NCI-H526 treated with DMSO at 0.1 percent for 48 hours (cell line): ENCODE measurements around the gene CRISPLD2.

Source experiments
- DNase-seq: peaks from one replicate; lab custom pipeline; 2025; lab: John Stamatoyannopoulos, UW

Gene CRISPLD2

DNA sequence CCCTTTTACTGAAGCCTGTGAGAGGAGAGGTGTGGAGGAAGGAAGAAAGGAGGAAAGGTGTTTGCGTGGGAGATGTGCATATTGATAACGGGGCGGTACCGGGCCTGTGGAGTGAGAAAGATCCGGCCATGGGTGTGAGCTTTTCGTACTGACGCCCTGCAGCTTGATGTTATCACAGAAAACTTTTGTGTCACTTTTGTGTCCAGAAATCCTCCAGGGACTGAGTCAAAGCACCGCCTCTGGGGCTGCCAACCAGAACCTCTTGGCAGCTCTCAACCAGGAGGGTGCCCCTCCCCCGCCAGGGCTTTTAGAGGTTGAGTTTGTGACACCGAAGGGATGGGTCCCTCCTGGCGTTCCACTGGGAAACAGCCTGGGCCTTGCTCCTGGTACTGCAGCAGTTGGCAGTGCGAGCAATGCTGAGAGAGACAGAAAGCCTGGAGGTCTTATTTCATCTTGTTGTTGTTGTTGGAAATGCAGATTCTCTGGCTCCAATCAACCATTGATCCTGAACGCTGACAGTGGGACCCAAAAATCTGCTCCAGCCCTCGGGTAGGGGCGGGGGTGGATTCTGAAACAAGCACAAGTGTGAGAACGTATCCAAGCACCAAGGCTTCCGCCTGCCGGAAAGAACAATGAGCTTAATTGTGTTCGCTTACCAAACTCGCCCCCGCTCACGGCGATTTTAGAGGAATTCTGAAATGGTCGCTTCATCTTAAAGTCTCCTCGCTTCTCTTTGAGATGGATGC lies 65.0 kb downstream of the CRISPLD2 start:
- no peak for DNase-seq

DNA sequence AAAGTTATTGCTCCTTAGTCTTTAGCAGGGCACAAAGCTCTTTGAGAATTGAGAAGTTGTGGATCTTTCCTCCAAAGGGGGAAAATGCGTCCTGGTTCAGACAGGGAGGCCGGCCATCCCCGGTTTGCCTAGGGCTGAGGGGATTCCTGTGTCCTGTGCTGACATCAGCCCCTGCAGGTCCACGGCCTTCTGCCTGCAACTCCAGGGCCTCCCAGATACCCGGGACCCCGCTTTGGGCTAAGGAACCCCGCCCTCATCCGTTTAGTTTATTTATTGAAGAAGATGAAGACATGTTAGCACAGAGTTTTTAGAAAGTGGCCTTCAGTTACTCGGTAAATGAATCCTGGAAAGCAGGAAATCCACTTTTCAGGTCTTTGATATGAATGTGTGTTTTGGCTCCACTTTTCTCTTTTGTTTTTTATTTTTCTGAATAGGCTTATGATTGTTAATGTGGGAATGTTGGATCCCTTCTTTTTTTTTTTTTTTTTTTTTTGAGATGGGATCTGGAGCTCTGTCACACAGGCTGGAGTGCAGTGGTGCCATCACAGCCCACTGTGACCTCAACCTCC lies 65.6 kb downstream of the CRISPLD2 start:
- DNase-seq, result no peak

DNA sequence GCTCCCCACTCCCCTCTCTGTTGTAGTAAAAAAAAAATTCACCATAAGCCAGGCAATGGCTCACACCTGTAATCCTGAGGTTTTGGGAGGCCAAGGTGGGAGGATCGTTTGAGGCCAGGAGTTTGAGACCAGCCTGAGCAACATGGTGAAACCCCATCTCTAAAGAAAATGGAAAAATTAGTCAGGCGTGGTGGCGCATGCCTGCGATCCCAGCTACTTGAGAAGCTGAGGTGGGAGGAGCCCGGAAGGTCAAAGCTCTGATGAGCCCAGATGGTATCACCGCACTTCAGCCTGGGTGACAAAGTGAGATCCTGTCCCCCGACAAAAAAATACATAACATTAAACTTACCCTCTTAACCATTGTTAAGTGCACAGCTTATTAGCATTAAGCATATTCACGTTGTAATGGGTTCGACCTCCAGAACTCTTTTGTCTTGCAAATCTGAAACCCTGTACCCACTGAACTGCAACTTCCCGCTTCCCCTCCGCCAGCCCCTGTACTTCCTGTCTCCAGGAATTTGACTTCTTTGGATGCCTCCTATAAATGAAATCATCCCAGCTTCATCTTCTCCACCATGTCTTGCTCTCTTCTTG lies 66.8 kb downstream of the CRISPLD2 start:
- no peak for DNase-seq

DNA sequence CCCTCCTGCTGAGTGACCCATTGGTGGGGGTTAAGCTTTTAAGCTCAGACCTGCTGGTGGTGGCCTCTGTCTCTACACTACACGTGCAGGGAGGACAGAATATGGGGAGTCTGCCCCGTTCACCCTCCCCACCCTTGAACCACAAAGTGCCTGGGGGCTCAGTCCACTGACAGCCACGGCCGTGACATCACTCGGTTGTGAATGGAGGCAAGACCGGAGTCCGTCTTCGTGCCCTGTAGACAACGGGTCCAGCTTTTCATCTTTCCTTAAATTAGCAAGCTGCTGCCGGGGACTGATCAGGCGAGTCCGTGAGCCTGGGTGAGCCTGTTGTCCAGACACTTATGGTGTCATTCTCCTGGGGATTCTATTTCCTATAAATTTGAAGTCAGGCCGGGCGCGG lies 67.4 kb downstream of the CRISPLD2 start:
- no peak for DNase-seq

DNA sequence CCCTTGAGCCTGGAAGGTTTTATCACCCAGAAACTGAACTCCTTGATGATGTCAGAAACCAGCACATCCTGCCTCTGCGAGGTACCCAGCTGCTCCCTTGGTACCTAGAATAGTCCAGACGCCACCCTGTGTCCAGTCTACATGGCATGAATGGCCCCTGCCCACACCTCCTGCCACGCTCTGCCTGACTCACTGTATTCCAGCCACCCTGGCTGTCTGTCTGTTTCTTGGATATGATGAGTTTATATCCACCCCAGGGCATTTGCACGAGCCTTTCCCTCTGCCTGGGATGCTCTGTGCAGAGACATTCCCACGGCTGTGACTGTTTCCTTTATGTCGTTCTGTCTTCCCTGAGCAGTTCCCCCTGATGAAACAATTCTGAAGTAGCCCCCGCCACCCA lies 68.7 kb downstream of the CRISPLD2 start:
- no peak for DNase-seq

DNA sequence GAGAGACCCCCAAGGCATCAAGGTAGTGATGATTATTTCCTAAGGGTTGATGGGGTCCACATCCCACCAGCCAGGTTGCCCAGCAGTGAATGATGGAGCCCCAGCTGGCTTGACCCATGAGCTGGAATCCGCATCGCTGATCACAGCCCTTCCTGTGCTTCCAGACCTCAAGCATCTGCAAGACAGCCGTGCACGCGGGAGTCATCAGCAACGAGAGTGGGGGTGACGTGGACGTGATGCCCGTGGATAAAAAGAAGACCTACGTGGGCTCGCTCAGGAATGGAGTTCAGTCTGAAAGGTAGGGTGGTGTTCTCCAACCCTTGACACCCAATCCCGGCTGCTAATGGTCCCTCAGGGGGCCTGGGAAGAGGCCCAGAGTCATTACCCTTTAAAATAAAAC lies 69.3 kb downstream of the CRISPLD2 start:
- DNase-seq, result no peak

DNA sequence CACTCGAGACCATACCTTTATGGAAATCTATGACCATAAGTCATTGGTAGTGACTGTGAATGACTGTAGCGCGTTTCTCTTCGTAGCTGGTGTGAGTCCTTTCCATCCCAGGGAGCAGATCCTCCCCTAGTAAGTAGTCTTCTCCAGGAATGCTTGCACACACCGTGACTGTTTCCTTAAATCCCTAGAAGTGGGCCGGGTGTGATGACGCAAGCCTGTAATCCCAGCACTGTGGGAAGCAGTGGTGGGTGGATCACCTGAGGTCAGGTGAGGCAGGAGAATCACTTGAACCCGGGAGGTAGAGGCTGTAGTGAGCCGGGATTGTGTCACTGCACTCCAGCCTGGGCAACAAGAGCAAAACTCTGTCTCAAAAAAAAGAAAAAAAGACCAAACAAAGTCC lies 70.6 kb downstream of the CRISPLD2 start:
- no peak for DNase-seq

DNA sequence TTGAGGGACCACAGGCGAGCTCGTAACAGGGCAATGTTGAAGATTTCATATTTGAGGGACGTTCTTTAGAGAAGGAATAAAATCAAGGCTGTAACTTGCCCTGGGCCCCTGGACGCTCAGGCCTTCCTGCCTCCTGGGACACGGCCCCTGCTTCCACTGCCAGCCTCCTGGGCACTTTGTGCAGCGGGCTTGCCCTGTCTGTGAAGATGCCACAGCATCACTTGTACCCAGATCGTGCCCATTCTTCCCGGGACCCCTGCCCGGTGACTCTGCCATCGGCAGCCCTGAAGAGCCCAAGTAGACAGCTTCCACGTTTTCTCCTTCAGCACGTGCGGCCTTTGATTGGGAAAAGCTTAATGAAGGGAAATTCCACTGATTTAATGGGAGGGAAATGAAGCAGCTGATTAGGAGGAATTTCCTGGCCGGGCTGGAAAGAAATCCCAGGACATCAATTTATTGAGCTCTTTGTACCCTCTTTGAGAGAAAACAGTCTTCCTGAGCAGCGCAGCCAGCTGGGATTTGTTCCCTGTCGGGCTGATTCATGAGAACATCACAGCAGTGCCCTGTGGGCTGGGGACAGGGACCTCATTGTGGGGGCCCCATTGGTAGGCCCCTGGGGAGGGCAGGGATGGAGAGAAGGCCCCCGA lies 71.5 kb downstream of the CRISPLD2 start:
- no peak for DNase-seq

DNA sequence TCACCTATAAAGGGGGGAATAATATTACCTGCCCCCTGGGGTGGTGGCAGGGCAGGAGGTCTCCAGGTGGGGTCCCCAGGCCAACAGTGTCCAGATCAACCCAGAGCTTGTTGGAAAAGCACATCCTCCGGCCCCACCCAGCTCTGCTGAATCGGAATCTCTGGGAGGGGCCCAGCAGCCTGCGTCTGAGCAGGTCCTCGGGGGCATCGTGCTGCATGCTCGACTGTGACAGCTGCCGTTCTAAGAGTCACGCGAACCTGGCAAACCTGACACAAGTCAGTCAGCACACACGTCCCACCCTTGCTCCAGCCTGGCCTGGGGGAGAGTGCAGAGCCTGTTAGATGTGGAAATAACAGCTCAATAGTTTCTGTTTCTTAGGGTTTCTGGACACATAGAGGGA lies 72.3 kb downstream of the CRISPLD2 start:
- DNase-seq, result no peak

DNA sequence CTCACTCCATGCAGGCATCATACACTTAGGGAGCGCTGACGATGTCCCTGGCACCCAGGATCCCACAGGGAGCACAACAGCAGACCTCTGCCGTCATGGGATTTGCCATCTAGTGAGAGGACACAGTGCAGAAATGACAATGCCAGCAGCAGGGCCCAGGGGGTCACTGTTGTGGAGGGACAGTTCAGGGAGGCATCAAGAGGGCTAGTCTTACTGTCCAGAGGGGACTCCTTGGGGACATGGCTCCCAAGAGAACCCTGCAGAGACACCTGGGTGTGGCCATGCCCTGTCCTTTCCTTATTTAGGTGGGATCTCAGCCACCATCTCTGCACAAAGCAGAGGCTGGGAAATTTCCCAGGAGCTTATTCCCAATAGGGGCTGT lies 73.7 kb downstream of the CRISPLD2 start:
- no peak for DNase-seq

DNA sequence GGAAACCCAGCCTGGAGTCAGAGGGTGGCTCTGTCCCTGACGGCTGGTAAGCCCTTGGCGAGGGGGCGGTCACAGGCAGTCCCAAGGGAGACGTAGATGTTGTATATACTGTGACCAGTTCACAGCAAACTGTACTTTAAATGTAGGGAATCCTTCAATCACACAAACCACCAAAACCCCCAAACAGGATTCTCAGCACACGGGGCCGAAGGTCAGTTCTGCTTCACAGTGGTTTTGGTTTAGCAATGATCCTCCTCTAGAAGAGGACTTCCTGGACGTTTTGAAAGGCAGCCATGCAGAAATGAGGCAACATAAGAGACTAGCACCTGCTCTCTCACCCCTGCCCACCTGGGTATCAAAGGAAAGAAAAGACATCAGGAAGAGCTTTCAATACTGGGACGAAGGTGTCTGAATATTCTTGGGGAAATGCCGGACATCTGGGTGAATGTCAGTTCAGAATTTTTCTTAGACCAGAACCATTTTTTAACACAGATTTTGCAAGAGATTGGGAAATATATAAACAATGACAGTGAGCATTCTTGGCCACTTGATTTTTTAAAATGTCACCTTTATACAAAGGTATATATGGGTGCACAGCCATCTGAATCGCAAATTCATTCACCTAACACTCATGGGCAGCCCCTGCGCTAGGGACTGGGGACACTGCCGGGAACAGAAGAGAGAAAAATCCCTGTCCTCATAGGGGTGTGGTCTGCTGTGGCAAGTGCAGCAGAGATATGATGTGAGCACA lies 74.2 kb downstream of the CRISPLD2 start:
- DNase-seq, result no peak

DNA sequence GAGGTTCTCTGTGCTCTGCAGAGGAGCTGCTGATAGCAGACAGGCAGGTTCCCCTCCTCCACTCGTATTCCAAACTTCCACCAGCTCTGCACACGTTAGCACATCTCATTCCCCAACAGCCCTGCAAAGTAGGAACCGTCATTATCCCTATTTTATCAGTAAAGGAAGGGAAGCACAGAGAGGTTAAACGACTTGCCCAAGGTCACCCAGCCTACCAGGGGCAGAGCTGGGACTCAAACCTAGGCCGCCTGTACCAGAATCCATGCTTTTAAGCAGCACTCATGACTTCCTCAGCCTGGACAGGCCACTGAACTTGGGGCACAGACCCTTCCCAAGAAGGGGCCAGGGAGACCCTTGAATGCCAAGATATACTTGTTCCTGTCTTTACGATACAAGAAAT lies 75.2 kb downstream of the CRISPLD2 start:
- no peak for DNase-seq

DNA sequence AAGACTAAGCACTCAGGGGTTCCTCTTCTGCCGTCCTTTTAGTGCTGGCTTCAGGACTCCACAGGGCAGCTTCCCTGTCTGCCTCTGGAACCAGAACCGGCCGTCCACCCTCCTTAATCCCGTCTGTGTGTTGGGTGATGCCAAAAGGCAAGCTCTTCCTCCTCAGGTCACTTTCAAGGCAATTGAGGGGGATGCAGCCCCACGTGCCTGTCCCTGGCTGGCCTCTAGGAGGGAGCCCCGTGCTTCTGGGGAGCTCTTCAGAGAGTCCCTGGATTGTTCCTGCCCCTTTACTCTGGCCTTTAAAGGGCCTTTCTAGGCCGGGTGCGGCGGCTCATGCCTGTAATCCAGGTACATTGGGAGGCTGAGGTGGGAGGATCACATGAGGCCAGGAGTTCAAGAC lies 77.1 kb downstream of the CRISPLD2 start:
- no peak for DNase-seq

DNA sequence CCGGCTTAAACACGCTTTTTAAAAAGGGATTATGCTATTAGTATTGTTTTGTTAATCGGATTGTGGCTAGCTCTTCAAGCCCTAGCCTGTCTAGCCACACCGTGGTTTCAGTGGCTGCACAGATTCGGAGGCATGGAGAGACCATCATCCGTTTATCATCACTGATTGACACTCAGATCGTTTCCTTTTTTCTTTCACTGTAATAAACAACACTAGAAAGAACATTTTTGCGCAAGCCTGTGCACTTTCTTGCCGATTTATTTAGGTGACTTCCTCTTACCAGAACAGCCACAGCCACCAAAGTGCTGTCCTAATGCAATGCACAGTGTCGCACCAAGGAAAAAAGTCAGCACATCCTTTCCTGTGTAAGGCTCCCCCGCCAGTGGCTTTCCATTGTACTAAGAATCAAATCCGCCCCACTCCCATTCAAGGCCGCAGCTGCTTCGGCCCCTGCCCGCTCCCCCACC lies 78.2 kb downstream of the CRISPLD2 start:
- DNase-seq, result no peak

DNA sequence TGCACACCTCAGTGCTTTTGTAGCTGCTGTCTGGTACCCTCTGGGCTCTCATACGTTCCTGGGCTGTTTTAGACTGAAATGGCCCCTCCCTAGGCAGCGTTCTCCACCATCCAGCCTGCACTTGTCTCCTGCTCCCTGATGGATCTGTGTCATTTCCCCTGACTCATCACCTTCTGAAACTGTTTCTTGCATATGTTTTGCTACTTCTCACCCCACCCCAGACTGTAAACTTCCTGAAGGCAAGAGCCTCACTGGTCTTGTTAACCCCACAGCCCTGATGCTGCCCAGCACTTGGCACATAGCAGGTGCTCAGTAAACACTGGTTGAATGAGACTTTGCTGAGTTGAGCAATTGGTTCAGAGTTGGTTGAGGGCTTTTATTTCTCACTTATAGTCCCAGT lies 78.7 kb downstream of the CRISPLD2 start:
- DNase-seq, result no peak

DNA sequence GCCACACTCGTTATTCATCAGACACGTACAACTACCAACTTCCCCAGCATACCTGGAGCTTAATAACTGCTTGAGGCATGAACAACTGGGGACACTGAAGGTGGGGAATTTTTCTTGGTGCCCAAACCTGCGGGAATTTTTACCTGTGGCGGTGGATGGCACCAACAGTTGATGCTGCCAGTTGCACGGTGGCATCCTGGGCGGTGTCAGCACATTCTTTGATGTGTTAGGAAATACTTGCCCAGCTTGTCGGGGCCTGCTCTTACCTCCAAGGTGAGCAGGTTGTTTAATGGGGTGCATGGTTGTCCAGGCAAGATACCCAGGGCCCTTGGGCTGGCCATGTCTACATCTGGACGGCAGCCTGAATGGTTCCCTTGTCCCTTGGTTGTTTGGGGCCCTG lies 79.6 kb downstream of the CRISPLD2 start:
- no peak for DNase-seq

DNA sequence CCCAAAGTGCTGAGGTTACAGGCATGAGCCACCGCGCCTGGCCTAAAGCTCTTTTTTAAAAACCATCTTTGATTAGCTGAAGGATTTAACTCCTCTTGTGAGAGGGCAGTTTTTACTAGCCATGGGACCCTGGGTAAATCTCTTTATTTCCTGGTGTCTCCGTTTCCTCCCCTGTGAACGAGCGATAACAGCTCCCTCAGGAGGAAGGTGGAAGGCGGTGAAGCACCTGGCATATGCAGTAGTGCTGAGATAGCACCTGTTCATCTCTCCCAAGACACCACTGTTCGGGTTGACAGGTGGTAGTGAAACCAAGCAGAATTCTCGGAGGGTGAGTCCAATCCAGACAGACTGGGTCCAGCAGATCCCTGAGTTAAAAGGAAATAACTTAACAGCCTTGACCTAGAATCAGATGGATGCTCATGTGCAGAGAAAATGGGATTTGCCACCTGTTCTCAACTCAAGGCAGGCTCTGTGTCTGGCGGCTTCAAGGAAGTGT lies 86.2 kb downstream of the CRISPLD2 start:
- no peak for DNase-seq

DNA sequence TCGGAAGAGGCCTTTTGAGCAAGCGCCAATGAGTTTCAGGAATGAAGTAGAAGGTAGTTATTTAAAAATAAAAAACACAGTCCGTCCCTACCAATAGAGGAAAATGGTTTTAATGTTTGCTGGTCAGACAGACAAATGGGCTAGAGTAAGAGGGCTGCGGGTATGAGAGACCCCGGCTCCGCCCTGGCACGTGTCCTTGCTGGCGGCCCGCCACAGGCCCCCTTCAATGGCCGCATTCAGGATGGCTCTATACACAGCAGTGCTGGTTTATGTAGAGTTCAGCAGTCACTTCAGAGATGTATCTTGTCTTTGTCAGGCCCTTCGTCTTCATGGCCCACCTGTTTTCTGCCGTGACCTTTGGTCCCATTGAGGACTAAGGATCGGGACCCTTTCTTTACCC lies 87.3 kb downstream of the CRISPLD2 start:
- DNase-seq, result no peak

DNA sequence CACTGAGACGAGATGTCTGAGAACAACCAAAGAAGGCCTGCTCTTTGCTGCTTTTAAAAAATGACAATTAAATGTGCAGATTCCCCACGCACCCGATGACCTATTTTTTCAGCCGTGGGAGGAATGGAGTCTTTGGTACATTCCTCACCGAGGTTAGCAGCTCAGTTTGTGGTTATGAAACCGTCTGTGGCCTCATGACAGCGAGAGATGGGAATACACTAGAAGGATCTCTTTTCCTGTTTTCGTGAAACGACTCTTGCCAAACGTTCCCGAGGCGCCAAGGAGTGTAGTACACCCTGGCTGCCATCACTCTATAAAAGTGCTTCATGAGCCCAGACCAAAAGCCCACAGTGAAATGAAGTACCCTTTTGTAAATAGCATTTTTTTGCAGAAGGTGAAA lies 87.8 kb downstream of the CRISPLD2 start:
- no peak for DNase-seq

DNA sequence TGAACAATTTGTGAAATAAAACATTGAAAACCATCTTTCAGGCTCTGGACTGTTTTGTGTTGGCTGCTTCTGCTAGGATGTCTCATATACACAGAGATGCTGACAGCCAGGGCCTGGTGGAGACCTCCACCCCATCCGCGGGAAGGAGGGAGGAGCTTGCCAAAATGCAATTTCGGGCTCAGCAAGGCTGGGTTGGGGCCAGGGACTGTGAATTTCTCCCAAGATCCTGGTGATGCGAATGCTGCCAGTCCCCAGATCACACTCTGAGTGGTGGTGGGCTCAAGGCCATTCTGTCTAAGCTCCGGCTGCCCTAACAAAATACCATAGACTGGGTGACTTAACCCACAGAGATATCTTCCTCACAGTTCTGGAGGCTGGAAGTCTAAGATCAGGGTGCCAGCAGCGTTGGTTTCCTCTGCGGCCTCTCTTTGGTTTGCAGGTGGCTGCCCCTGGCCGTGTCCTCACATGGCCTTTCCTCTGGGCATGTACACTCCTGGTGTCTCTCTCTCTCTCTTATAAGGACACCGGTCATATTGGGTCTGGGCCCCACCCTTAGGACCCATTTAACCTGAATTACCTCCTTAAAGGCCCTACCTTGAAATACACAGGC lies 89.8 kb downstream of the CRISPLD2 start:
- DNase-seq, result no peak

DNA sequence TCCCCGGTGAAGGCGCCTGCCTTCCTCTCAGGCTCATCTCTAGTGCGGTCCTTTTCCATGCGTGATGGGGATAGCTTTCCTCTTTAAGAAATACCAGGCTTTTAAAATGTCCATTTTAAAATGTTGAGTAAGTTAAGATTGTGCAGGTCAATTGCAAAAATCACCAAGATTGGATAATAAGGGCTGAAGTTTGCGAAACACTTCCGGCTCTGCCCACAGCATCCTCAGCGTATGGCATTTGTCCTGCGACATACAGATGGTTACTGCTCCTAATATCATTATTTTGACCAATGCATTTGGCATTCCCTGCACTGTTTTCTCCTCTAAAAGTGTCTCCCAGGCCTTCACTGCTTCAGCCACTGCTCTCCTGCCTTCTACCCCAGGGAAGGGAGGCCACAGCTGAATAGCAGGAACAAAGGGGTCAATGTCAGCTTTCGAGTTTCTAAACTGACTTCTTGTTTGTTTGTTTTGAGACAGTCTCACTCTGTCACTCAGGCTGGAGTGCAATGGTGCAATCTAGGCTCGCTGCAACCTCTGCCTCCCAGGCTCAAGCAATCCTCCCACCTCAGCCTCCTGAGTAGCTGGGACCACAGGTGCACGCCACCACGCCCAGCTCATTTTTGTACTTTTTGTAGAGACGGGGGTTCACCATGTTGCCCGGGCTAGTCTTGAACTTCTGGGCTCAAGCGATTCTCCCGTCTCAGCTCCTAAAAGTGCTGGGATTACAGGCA lies 91.9 kb downstream of the CRISPLD2 start:
- DNase-seq, result no peak
